H1 (cell line): ENCODE measurements around the gene MRFAP1L1. TPM values are rescaled to one million over a fixed set of nuclear protein-coding genes. Genes with fewer than 3 reads are reported as not detected.

ENCODE experiments used
- CTCF ChIA-PET: fragments of 300-600 bp; sonication (Branson Sonifier 250); formaldehyde crosslinking; loops from one replicate; lab custom pipeline; 2021; ENCODE audit not compliant: partially characterized antibody; lab: Charles Lee
- POLR2A ChIA-PET: fragments of 300-600 bp; sonication (Branson Sonifier 250); formaldehyde crosslinking; loops from one replicate; lab custom pipeline; 2021; ENCODE audit warnings: inconsistent platforms; ENCODE audit not compliant: partially characterized antibody; lab: Charles Lee
- DNase-seq, 2 experiments: peaks; one replicate each; pipeline versions ENCODE4 v3.0.0 to v3.0.0-alpha.2; 2010 to 2022; ENCODE audit warnings: low spot score in 2 of 2, low read depth in 1 of 2, mixed read lengths in 1 of 2
- FAIRE-seq: peaks from 2 replicates; lab custom pipeline; 2011; peaks lifted over from hg19 to GRCh38; lab: Jason Lieb, UNC
- H2AFZ ChIP-seq: 2 replicates; pipeline ENCODE4 v1.8.1; 2012; ENCODE audit warnings: low read length, inconsistent platforms
- H2AK5ac ChIP-seq: 2 replicates; pipeline ENCODE4 v1.6.1; 2013; ENCODE audit warnings: low read depth, low read length
- H2BK120ac ChIP-seq: replicated peaks from 2 replicates; pipeline ENCODE3; 2013; ENCODE audit warnings: low read depth, low read length, inconsistent platforms
- H2BK12ac ChIP-seq: 2 replicates; pipeline ENCODE4 v1.6.1; 2013; ENCODE audit warnings: low read depth, low read length
- H2BK15ac ChIP-seq: 2 replicates; pipeline ENCODE4 v1.6.1; 2013; ENCODE audit warnings: low read length
- H2BK20ac ChIP-seq: 2 replicates; pipeline ENCODE4 v1.6.1; 2013; ENCODE audit warnings: low read length
- H2BK5ac ChIP-seq: 2 replicates; pipeline ENCODE4 v1.6.1; 2013; ENCODE audit warnings: low read depth, low read length
- H3K14ac ChIP-seq: 2 replicates; pipeline ENCODE4 v1.6.1; 2013; ENCODE audit warnings: inconsistent platforms; ENCODE audit not compliant: insufficient read length
- H3K18ac ChIP-seq: 2 replicates; pipeline ENCODE4 v1.6.1; 2013; ENCODE audit warnings: low read length; ENCODE audit errors: extremely low read depth
- H3K23ac ChIP-seq: 2 replicates; pipeline ENCODE4 v1.6.1; 2013; ENCODE audit warnings: inconsistent platforms; ENCODE audit not compliant: insufficient read length
- H3K23me2 ChIP-seq: 2 replicates; pipeline ENCODE4 v1.6.1; 2013; ENCODE audit warnings: low read depth, low read length
- H3K27ac ChIP-seq: 2 replicates; pipeline ENCODE4 v1.6.1; 2011; ENCODE audit warnings: low read depth, low read length, inconsistent platforms
- H3K27me3 ChIP-seq, 4 experiments: replicated peaks in 1 of 4; 1 replicate in 1 of 4; 2 replicates in 3 of 4; pipeline versions ENCODE4 v1.6.1 to v1.8.1; 2011 to 2013; ENCODE audit warnings: low read length in 3 of 4, mild to moderate bottlenecking in 3 of 4, inconsistent platforms in 2 of 4, mixed read lengths in 2 of 4, moderate library complexity in 1 of 4; ENCODE audit not compliant: control insufficient read depth in 3 of 4, insufficient read depth in 3 of 4; ENCODE audit errors: extremely low read depth in 1 of 4
- H3K36me3 ChIP-seq, 4 experiments: 2 replicates each; pipeline versions ENCODE4 v1.6.1 to v1.8.1; 2011 to 2013; ENCODE audit warnings: mild to moderate bottlenecking in 4 of 4, low read length in 3 of 4, moderate library complexity in 2 of 4, control low read depth in 1 of 4, inconsistent platforms in 1 of 4; ENCODE audit not compliant: insufficient read depth in 4 of 4, control insufficient read depth in 2 of 4
- H3K4ac ChIP-seq: replicated peaks from 2 replicates; pipeline ENCODE3; 2013; ENCODE audit warnings: low read length, low read depth, mixed read lengths, inconsistent platforms; ENCODE audit not compliant: insufficient read length
- H3K4me1 ChIP-seq, 4 experiments: replicated peaks in 1 of 4; 1 replicate in 1 of 4; 2 replicates in 3 of 4; pipeline versions ENCODE4 v1.6.1 to v1.8.1; 2011 to 2013; ENCODE audit warnings: low read length in 3 of 4, inconsistent platforms in 2 of 4, mixed read lengths in 1 of 4; ENCODE audit not compliant: insufficient read depth in 4 of 4, control insufficient read depth in 3 of 4
- H3K4me2 ChIP-seq, 2 experiments: 2 replicates each; pipeline versions ENCODE4 v1.6.1 to v1.8.1; 2011 to 2013; ENCODE audit warnings: low read depth in 2 of 2, low read length in 2 of 2, control low read depth in 1 of 2, inconsistent platforms in 1 of 2, mild to moderate bottlenecking in 1 of 2; ENCODE audit not compliant: insufficient read depth in 1 of 2
- H3K4me3 ChIP-seq, 4 experiments: fragments of 200-600, 300-600 bp in 1 of 4; sonication (generic), shearing (Covaris generic), sonication (Bioruptor Twin) in 1 of 4; 2 replicates each; pipeline versions ENCODE4 v1.5.1 to v1.8.1; 2011 to 2016; ENCODE audit warnings: low read length in 4 of 4, low read depth in 3 of 4, control low read depth in 2 of 4, inconsistent platforms in 2 of 4, mild to moderate bottlenecking in 2 of 4, mixed read lengths in 1 of 4, moderate library complexity in 1 of 4; ENCODE audit not compliant: insufficient read depth in 2 of 4; ENCODE audit errors: extremely low read depth in 1 of 4
- H3K56ac ChIP-seq: replicated peaks from 2 replicates; pipeline ENCODE3; 2013; ENCODE audit warnings: low read depth, mild to moderate bottlenecking, mixed read lengths, low read length, inconsistent platforms; ENCODE audit not compliant: insufficient read length
- H3K79me1 ChIP-seq: 2 replicates; pipeline ENCODE4 v1.6.1; 2013; ENCODE audit warnings: low read depth, low read length, control low read depth
- H3K79me2 ChIP-seq, 2 experiments: 2 replicates each; pipeline versions ENCODE4 v1.6.1 to v1.8.1; 2012 to 2013; ENCODE audit warnings: low read length in 2 of 2, mild to moderate bottlenecking in 2 of 2, inconsistent platforms in 1 of 2; ENCODE audit not compliant: insufficient read depth in 2 of 2, control insufficient read depth in 1 of 2
- H3K9ac ChIP-seq, 4 experiments: replicated peaks in 1 of 4; 1 replicate in 1 of 4; 2 replicates in 3 of 4; pipeline versions ENCODE4 v1.6.1 to v1.8.1; 2011 to 2013; ENCODE audit warnings: low read depth in 3 of 4, low read length in 3 of 4, control low read depth in 2 of 4, mild to moderate bottlenecking in 2 of 4, moderate library complexity in 2 of 4, inconsistent platforms in 1 of 4; ENCODE audit errors: extremely low read depth in 1 of 4
- H3K9me3 ChIP-seq, 2 experiments: 2 replicates each; pipeline versions ENCODE4 v1.6.1 to v1.8.1; 2012 to 2013; ENCODE audit warnings: mild to moderate bottlenecking in 2 of 2, moderate library complexity in 2 of 2, control low read depth in 1 of 2, inconsistent platforms in 1 of 2, low read depth in 1 of 2, low read length in 1 of 2, mixed read lengths in 1 of 2; ENCODE audit not compliant: insufficient read depth in 2 of 2
- H4K20me1 ChIP-seq, 2 experiments: replicated peaks in 1 of 2; 2 replicates each; pipeline versions ENCODE3 to v1.8.1; 2011 to 2013; ENCODE audit warnings: inconsistent platforms in 2 of 2, low read length in 2 of 2, mild to moderate bottlenecking in 1 of 2; ENCODE audit not compliant: insufficient read depth in 2 of 2, control insufficient read depth in 1 of 2
- H4K5ac ChIP-seq: 2 replicates; pipeline ENCODE4 v1.6.1; 2013; ENCODE audit warnings: low read length, low read depth, mixed read lengths, inconsistent platforms; ENCODE audit not compliant: insufficient read length
- H4K8ac ChIP-seq: 2 replicates; pipeline ENCODE4 v1.8.0; 2013; ENCODE audit warnings: mild to moderate bottlenecking, moderate library complexity, low read length, inconsistent platforms; ENCODE audit not compliant: insufficient read depth; ENCODE audit errors: extremely low read depth
- H4K91ac ChIP-seq: replicated peaks from 2 replicates; pipeline ENCODE3; 2013; ENCODE audit warnings: low read length, mixed read lengths, inconsistent platforms; ENCODE audit not compliant: insufficient read length
- CTBP2 ChIP-seq: IDR thresholded peaks from 2 replicates; pipeline ENCODE4 v1.7.0; 2011; ENCODE audit warnings: borderline replicate concordance, mild to moderate bottlenecking, moderate library complexity, mixed read lengths, low read length; ENCODE audit not compliant: insufficient read depth, insufficient read length
- EZH2 ChIP-seq: fragments of 200-600 bp; sonication (generic); IDR thresholded peaks from 2 replicates; pipeline ENCODE4 v1.7.1; 2012; ENCODE audit warnings: low read depth, mild to moderate bottlenecking, moderate library complexity, low read length, inconsistent platforms; ENCODE audit not compliant: severe bottlenecking
- KDM1A ChIP-seq: fragments of 200-600, 300-600 bp; sonication (generic); IDR thresholded peaks from 2 replicates; pipeline ENCODE4 v1.7.1; 2016; ENCODE audit warnings: mild to moderate bottlenecking, low read length, borderline replicate concordance
- RFX5 ChIP-seq: IDR thresholded peaks from 2 replicates; pipeline ENCODE4 v1.6.1; 2011; ENCODE audit warnings: low read depth, low read length, improper control_type of control experiment, borderline replicate concordance
- SUZ12 ChIP-seq: fragments of 200-600 bp; sonication (generic); IDR thresholded peaks from 2 replicates; pipeline ENCODE4 v1.6.1; 2012; ENCODE audit warnings: mild to moderate bottlenecking, inconsistent platforms, low read length, moderate library complexity, mixed read lengths
- TAF7 ChIP-seq: optimal IDR thresholded peaks from 2 replicates; pipeline ENCODE3; 2011; ENCODE audit warnings: low read depth, mild to moderate bottlenecking, inconsistent platforms, low read length, moderate library complexity, borderline replicate concordance
- USF2 ChIP-seq: IDR thresholded peaks from 2 replicates; pipeline ENCODE4 v1.6.1; 2011; ENCODE audit warnings: low read length, improper control_type of control experiment
- YY1 ChIP-seq: IDR thresholded peaks from 2 replicates; pipeline ENCODE4 v1.6.1; 2011; ENCODE audit warnings: low read depth, mild to moderate bottlenecking, low read length
- WGBS, 2 experiments: shearing (Covaris generic) in 1 of 2; methylation state at CpG; one replicate each; pipeline versions ENCODE4 v1.1.6 to v1.1.7; 2013 to 2015; ENCODE audit warnings: low lambda C conversion rate in 2 of 2, mixed read lengths in 2 of 2, inconsistent platforms in 1 of 2, low coverage in 1 of 2, missing lambda C conversion rate in 1 of 2; ENCODE audit not compliant: insufficient replicate concordance in 2 of 2, insufficient coverage in 1 of 2, insufficient read length in 1 of 2; ENCODE audit errors: extremely low coverage in 1 of 2, missing lambda C conversion rate in 1 of 2; 5-methylcytosine and 5-hydroxymethylcytosine counted together
- polyA plus RNA-seq, 7 experiments: library from polyadenylated mRNA; depleted of rRNA in 3 of 7; stranded (reverse) in 5 of 7; unstranded in 2 of 7; fragments of >200 nt in 5 of 7; fragments of 200-250 nt in 2 of 7; gene quantifications; 1 replicate in 5 of 7; 2 replicates in 1 of 7; 4 replicates in 1 of 7; pipeline versions ENCODE4 v1.2.1 to v1.2.3, GENCODE V29; 2011 to 2013; ENCODE audit warnings: missing spikeins in 2 of 7, mixed read lengths in 2 of 7
- total RNA-seq: library from RNA; stranded (reverse); fragmentation: NEBNext Ultra II Directional; extraction: Animal tissue kit (Norgen Biotek cat#: 25700); gene quantifications from 2 replicates; pipeline ENCODE4 v1.2.1, GENCODE V29; 2021
- TF ChIP-seq, protein P1 (sequence below): IDR thresholded peaks from 2 replicates; pipeline ENCODE4 v1.6.1; 2012; ENCODE audit warnings: inconsistent platforms

Gene MRFAP1L1
- total and polyA plus RNA-seq, 2 of the 8 experiments (the other 6 are each of a cell fraction or from before 2014, with no cell fraction given), result 26.8 to 54.3 TPM

DNA sequence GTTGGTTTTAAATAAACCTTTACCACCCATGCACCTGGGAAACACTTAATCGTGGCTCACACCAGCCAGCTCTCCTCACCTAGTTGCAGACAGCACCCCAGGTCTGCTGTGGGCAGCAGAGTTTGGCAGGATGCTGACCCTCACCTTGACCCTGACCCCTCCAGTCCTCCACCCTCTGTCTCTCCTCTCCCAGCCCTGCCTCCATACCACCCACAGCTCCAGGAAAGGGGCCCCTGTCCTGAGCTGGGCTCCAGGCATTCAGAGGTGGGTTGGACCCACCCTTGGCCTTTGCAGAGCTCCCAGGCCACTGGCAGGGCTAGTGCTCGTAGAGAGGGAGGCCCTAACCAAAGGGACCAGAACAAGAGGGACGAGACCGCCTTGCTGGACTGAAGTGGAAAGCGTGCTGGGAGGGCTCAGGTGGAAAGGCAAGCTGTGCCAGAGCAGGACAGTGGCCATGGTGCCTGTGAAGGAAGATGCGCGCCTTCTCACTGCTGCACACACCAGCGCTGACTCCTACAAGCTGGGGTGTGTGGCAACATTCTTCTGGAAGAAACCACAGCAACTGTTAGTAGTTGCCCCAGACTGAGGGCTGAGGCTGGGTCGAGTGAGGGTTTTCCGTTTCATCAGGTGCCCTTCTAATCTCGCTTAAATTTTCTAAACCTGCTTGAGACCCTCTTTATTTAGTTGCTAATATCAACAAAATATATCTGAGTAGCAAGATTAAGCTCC is 26.6 kb downstream of the MRFAP1L1 start:
- H2BK120ac ChIP-seq, result no peak overlapping the region
- H3K9me3 ChIP-seq, result peaks cover 0 to 4% of the 10 kb centered on the region in 2 experiments; a peak in 2 of 4 replicates
- ChIA-PET CTCF (interaction anchor here (0.6 to 2.7 kb wide), 12 partner anchors 8 to 174 kb away, joined by 3 to 19 read pairs (median 4); partner anchors contain the start of genes BLOC1S4 and S100P), POLR2A (interaction anchor here (0.6 to 3.2 kb wide), 4 partner anchors 9 to 226 kb away, joined by 3 to 20 read pairs (median 4); partner anchors contain the start of gene TBC1D14)
- H2BK15ac ChIP-seq, result no peak overlapping the region
- H3K56ac ChIP-seq, result no peak overlapping the region
- H3K27ac ChIP-seq, result no peak overlapping the region
- DNase-seq (no peak), FAIRE-seq (no peak)
- no peak overlapping the region for H3K18ac ChIP-seq
- H3K4me1 ChIP-seq, result peaks cover 0 to 2% (median 0%) of the 10 kb centered on the region in 4 experiments; a peak in 1 of 7 replicates
- no peak overlapping the region for H3K4me2 ChIP-seq
- H3K27me3 ChIP-seq, result 0 out of 7 replicates have a peak, but pooled peaks cover 0 to 2% (median 0%) of the 10 kb centered on the region in 4 experiments
- H2BK12ac ChIP-seq, result peak overlapping the region; percentile 68; the same call in 1 of the 2 replicates
- H4K91ac ChIP-seq, result no peak overlapping the region
- no peak overlapping the region; the same call in 1 of the 2 replicates for H2AK5ac ChIP-seq
- no peaks in the 10 kb centered on the region for H3K23me2 ChIP-seq
- peaks cover 6 to 11% of the 10 kb centered on the region in 2 experiments for H4K20me1 ChIP-seq
- WGBS, 2 experiments, result 83% methylated on average over 11 of the region's 11 CpGs; no CpG with 5 or more reads in 1 of the 2 experiments
- no peak overlapping the region for H3K14ac ChIP-seq
- H2BK20ac ChIP-seq, result no peak overlapping the region
- no peak overlapping the region for H4K5ac ChIP-seq
- no peak overlapping the region for H2BK5ac ChIP-seq
- no peak overlapping the region for H3K9ac ChIP-seq
- H3K23ac ChIP-seq, result no peak overlapping the region
- no peak overlapping the region for H3K4me3 ChIP-seq
- H3K79me1 ChIP-seq, result peaks cover 2% of the 10 kb centered on the region; the same call in 1 of the 2 replicates
- H3K4ac ChIP-seq, result no peak overlapping the region
- 0 out of 2 replicates have a peak overlapping the region, but pooled peaks have one; percentile 35 for H4K8ac ChIP-seq
- no peak for TF ChIP-seq YY1
- TF ChIP-seq EZH2, result no peak
- TF ChIP-seq RFX5, result no peak
- TF ChIP-seq KDM1A, result no peak
- TF ChIP-seq, protein P1, sequence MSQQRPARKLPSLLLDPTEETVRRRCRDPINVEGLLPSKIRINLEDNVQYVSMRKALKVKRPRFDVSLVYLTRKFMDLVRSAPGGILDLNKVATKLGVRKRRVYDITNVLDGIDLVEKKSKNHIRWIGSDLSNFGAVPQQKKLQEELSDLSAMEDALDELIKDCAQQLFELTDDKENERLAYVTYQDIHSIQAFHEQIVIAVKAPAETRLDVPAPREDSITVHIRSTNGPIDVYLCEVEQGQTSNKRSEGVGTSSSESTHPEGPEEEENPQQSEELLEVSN, result no peak
- TF ChIP-seq TAF7, result no peak
- TF ChIP-seq CTBP2, result no peak
- no peak for TF ChIP-seq USF2
- no peak for TF ChIP-seq SUZ12
- peaks cover 0 to 3% of the 10 kb centered on the region in 2 experiments; a peak in 1 of 4 replicates for H3K79me2 ChIP-seq
- no peak overlapping the region for H2AFZ ChIP-seq
- H3K36me3 ChIP-seq, result no peaks in the 10 kb centered on the region; a peak in 1 of 8 replicates
